ENCODE results near the gene BMP7.
"Not testable (repeated sequence)": the region's sequence is repeated elsewhere in the genome, so short reads cannot be mapped to it uniquely, and the experiment has no call there.

The BMP7 gene

DNA sequence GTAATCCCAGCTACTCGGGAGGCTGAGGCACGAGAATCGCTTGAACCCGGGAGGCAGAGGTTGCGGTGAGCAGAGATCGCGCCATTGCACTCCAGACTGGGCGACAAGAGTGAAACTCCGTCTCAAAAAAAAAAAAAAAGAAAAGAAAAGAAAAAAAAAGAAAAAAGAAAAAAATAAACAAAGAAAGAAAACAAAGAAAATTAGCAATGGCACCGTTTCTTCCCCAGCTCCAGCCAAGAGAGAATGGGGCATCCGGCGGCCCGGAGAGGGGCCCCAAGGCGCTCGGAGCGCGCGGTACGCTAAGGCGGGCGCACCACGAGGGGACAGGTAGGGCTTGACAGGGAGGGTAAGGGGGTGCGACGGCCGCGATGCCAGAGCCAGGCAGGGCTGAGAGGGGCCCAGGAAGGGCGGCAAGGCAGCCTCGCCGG lies 1.5 kb downstream of the BMP7 start:
- not testable (repeated sequence) for FAIRE-seq

DNA sequence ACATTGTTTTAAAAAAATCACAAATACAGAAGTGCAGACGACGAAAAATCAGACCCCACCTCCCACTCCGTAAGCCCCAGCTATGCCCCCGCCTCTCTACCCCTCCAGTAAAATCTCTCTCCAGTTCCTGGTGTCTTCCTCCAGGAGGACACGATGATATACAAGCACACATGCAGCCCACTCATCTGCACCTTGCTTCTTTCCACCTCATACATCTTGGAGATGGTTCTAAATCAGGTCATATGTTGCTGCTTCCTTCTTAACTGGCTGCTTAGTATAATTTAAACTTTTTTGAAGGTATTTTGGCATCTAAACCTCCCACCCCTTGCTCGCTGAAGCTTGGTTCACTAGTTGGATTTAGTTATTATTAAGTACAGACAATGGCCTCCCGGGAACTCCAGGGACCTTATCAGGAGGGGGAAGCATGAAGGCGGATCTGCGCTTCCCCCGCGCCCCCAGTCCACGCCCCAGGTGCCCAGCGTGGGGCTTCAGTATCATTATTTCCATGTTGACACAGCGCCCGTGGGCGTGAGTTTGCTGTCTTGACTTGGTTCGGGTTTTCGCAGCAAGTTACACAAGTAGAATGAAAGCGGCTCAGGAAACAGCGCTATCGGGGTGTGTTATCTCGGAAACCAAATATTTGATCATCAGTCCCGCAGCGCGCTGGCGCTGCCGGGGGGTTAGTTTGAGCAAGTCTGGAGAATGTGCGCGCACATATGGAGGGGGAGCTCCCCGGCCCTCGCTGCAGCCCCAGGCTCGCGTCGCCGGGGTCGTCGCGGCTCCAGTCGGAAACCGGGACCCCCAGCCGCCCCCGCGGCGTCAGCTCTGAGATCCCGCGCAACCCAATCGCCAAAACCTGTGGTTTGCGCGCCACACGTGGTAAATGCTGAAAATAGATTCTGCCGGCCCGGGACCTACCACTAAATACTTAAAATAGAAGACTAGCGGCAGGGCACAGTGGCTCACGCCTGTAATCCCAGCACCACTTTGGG lies 2.3 kb downstream of the BMP7 start:
- no peak for FAIRE-seq

GRCh38 chr20:57262784-57263609 lies 3.4 kb downstream of the BMP7 start:
- FAIRE-seq: no peak

DNA sequence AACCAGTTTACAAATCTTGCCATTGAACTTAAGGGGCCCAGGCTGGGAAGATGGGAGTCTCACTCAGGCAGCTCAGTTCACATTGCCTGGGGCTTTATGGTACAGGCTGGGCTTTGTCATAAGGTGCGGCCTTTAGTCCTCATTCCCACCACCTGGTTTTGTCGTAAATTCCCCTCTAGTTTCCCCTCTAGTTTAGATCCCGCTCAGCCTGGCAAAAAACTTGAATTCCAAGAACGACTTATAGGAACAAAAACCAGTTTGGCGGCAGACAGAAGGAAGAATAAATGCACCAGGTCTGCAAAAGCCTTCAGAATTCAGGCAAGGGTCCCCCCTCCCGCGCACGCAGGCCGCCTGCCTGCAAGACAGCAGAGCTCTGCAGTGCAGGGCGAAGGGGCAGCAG lies 4.1 kb downstream of the BMP7 start:
- no peak for FAIRE-seq

GRCh38 chr20:57261457-57262251 lies 4.8 kb downstream of the BMP7 start:
- no peak for FAIRE-seq

DNA sequence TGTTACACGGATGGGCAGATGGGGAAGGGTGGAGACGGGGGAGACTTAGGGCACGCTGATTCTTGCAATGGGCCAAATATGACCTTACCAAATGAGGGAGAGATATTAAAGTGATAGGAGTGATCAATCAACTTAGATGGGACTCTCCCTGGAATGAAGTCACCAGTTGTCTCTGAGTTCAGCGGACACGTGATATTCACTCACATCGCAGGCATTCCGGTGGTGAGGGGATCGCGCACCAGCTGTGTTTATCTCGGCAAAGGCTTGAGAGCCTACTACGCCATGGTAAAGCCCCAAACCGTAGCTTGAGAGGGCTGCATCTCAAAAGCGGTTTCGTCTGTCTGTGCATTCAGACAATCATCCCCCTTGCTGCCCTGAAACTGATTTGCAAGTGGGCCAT lies 5.5 kb downstream of the BMP7 start:
- FAIRE-seq: no peak

- FAIRE-seq: no peak
Measured at GRCh38 chr20:57259938-57260921, 6.2 kb downstream of the BMP7 start.

DNA sequence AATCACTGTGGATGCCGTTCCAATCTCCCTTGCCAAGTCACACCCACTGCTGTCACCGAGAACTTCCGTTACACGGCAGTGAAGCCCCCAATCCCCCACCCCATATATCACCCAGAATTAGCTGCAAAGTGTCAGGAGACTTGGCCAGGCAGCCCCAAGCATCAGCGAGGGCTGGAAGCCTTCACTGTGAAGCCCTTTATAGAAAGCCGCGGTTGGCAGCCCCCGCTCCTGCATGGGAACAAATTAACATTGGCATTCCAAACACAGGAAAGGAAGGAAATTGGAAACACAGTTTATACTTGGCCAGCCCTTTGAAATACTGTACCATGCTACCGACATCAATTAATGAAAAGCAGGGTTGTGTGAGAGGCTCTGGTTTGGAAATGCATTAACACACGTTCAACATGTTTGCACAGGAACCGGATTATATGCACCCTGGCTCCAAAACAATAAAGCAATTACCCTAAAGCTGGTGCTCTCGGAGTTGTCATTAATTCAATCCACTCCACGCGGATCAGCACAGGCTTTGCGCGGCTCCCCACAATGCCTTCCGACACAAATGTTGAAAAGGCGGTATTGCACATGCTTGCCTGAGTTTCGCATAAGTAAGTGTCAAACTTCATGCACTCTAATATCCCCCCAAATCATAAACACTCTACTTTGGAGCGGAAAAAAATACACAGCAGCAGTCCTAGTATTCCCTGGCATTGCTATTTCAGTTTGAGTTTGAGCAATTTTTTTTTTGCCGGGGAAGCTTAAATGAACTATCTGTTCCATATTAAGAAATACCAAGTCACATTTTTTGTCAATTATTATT lies 7.1 kb downstream of the BMP7 start:
- FAIRE-seq: no peak

GRCh38 chr20:57257701-57258453 lies 8.6 kb downstream of the BMP7 start:
- no peak for FAIRE-seq

DNA sequence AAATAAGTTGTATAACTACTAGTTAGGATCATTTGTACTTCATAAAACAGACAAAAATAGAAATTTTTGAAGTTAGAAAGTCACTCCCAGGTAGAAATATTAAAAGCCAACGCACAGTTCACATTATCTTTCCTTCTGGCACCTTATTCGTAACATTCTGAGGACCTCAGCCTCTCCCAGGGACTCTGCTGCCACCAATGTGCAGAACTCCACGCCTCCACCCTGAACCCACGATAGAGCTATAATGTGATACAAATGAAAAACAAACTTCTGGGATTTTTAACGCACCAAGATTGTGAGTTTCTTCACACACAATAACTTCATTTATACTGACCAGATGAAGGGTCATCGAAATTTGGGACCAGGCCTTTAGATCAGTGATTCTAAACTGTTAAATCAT lies 9.5 kb downstream of the BMP7 start:
- no peak for FAIRE-seq

- no peak for FAIRE-seq
Measured at GRCh38 chr20:57256205-57256604, 10.2 kb downstream of the BMP7 start.

DNA sequence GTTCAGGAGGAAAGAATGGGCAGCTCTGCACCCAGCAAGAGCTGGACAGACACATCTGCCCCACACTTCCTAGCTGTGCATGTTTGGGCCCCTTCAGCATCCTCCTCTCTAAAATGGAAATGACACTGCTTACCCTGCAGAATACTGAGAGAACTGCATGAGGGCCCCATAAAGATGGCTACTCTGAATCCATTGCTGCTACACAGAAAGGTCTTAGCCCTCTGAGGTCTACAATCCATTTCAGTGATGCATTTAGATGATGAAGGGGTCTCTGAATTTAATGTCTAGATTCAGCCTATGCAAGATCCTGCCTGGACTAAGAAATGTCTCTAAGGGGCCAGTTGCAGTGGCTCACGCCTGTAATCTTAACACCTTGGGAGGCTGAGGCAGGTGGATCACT lies 11.3 kb downstream of the BMP7 start:
- FAIRE-seq: no peak

GRCh38 chr20:57252559-57253162 lies 13.8 kb downstream of the BMP7 start:
- FAIRE-seq: no peak

- no peak for FAIRE-seq
Measured at GRCh38 chr20:57251949-57252348, 14.5 kb downstream of the BMP7 start.

GRCh38 chr20:57251344-57251743 lies 15.1 kb downstream of the BMP7 start:
- no peak for FAIRE-seq

DNA sequence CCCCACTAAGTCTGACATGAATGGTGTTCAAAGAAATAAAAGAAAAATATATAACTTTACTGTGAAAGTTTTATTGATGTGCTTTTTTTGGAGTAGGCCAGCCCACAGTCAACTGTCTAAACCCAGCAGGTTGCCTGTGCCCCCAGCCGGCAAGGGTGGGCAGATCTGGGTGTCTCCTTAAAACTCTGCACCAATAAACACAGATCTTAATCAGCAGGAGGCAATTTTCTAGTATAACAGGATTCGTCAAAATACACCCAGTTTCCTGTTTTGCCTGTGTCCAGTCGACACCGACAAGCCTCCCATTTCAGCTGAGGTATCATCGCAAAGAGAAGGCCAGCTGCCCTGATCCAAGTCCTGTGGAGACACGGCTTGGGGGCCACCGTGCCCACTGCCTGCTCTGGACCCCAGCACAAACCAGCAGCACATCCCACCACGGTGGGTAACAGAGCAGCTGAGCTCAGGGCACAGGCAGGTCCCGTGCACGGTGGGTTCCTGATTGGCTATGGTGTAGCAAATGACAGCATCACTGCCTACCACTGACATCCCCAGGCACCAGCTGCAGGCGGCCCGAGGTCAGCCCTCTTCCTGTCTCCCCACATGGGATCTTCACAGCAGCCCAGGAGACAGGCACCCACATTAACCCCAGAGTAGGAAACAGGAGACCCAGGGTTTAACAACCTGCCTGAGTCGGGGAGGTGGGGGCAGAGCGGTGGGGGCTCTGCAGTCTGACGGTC lies 15.7 kb downstream of the BMP7 start:
- no peak for FAIRE-seq

- FAIRE-seq: no peak
Measured at GRCh38 chr20:57249772-57250171, 16.7 kb downstream of the BMP7 start.

GRCh38 chr20:57249073-57249472 lies 17.4 kb downstream of the BMP7 start:
- no peak for FAIRE-seq
